ENCODE measurements around the gene DYNLT4.
"Not testable (repeated sequence)": the region's sequence is repeated elsewhere in the genome, so short reads cannot be mapped to it uniquely, and the experiment has no call there.

Gene DYNLT4

DNA sequence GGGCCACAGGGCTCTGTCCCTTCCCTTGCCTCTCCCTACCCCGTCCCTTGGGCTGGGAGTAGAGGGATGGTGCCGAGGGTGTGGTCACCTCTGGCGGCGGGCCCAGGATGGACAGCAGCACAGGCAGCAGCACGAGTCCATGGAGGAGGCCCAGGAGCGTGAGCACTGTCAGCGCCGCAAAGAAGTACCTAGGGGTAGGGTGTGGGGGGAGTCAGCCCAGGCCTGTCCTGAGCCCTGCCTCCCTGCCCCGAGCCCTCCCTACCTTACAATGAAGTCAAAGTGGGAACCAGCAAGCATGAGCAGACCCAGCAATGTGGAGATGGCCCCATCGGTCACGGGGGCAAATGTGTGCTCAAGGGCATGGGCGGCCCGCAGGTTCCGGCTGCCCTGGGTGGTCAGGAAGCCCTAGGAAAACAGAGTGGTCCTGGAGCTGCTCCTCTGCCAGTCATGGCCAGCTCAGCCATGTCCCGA lies 15.9 kb upstream of the DYNLT4 start:
- DNase-seq (ENCODE audit: insufficient read length, low spot score): no peak

DNA sequence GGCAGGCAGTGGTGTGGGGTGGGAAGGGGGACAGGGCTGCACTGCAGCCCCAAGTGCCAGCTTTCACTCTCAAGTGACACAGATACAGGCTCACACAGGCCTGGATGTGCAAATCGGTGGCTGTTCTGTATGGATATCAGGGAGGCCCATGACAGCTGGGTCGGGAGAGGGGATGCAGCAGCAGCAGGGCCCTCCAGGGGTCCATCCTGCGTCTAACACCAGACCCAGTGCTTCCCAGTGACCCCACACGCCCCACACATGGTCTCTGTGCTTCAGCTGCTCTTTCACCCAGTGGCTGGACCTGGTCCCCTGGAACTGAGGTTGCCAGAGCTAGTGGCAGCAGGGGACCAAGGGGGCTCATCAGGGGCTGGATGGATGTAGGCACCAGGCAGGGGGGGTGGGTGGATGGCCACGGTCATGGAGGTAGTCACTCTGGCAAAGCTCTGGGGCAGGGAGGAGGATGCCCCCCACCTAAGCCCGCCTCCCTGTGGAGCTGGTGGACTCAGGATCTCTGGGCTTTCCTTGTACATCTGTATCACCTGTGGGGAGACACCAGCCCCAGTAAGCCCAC lies 15.1 kb upstream of the DYNLT4 start:
- TF ChIP-seq POLR2A (IDR thresholded peaks at IDR 0.05; ENCODE audit: low read depth, low read length): no peak
- FAIRE-seq: no peak
- no peak for DNase-seq (ENCODE audit: insufficient read length, low spot score)

More for the DNA sequence above, 15.9 kb upstream of the DYNLT4 start:
- no peak for TF ChIP-seq POLR2A (IDR thresholded peaks at IDR 0.05; ENCODE audit: low read depth, low read length)
- no peak for FAIRE-seq

DNA sequence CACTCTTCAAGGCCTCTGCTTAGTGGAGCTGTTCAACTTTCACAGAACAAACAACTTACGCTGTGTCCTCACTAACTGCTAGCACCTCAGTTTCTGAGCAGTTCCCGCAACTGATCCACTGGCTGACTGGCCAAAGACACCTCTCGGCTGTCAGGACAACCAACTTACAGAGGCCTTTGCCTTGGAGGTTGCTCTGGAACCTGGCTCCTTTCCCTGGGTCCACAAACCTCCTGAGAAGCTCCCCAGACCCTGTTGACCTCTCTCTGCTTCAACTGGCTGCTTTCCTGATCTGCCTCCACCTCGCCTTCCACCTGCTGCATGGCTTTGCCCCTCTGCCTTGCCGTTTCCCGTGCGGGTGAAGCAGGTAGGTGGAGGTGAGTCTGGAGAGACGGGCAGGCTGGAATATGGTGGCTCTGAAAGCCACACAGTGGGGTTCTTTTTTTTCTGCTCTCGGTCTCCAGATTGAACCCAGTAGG lies 14.1 kb upstream of the DYNLT4 start:
- DNase-seq (ENCODE audit: insufficient read length, low spot score): no peak
- TF ChIP-seq POLR2A (IDR thresholded peaks at IDR 0.05; ENCODE audit: low read depth, low read length): no peak
- FAIRE-seq: no peak

DNA sequence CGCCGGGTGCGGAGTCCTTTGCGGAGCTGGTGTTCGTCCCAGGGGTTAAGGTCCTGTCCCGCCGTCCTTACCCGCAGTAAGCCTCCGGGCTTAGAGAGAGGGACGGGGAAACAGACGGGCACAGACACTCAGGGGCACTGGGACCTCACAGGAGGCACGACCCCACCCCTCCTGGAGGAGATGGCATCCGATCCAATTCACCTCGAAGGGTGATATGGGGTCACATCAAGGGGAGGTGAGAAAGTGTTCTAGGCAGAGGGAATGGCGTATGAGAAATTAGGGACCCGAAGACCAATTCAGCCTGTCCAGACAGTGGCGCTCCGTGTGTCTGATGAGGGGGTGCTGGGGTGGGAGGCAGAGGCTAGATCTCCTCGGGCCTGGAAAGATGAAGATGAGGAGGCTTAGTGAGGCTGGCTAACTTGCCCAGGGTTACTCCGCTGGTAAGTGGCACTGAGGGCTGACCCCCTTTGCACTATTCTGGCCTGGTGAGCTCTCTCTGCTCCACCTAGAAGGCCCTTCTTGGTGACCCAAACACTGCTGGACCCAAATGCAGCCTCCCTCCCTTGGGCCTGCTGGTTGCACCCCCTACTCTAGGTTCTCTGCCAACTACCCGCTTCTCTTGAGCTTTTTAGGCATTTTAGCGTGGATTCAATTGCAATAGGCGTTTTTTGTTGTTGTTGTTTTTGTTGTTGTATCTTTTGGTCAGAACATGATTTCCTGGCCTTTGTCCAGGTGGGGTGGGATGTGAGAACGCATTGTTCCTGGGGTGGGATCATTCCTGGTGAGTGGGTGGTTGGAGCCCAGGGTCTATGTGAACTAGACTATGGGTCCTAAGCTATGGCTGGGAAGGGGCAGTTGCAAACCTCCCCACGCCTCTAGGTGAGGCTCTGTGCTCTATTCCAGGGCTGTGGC lies 13.4 kb upstream of the DYNLT4 start:
- FAIRE-seq (no peak), DNase-seq (ENCODE audit: insufficient read length, low spot score) (no peak)
- no peak for TF ChIP-seq POLR2A (IDR thresholded peaks at IDR 0.05; ENCODE audit: low read depth, low read length)

DNA sequence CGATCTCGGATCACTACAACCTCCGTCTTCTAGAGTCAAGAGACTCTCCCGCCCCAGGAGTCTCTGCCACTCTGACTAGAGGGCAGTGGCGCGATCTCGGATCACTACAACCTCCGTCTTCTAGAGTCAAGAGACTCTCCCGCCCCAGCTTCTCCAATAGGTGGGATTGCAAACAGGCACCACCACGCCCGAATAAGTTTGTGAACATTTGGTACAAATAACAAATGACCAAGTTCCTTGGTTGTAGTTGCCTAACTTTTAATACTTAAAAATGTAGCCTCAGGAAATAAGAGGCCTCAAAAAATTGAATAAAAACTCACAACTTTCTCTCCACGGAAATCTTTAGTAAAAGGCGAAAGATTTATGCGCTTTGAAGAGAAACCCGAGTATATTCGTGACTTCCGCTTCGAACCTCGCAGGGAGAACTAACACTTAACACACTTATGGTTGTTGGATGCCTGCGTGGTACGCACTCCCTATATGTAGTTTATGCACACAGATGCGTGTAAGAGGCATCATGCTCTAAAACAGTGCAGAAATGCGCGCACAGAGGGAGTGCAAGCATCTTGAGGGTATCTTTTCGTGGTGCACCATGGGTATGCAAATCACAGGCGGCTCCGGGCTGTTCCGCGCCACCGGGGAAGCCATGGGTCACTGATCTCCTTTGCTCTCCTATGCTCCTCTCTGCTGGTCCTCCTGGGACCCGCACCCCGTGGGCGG lies 12.6 kb upstream of the DYNLT4 start:
- peak; percentile 76 for FAIRE-seq
- peak; percentile 85 for TF ChIP-seq POLR2A (IDR thresholded peaks at IDR 0.05; ENCODE audit: low read depth, low read length)
- DNase-seq (ENCODE audit: insufficient read length, low spot score): peak; percentile 82

DNA sequence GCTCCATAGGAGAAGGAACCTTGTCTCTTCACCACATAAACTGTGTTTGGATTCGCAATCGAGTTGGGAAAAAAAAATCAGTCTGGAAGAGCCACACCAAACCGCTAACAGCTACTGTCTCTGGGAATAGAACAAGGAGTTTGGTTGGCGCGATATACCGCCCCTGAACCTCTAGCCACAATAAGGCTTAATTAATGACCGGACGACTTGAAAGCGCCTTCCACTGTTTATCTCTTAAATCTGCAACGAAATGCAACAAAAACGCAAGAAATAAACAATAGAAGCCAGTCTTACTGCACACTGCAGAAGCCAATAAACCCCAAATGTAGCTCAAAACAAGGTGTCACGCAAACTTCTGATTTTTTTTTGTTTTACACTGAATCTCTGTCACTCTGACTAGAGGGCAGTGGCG lies 12.1 kb upstream of the DYNLT4 start:
- DNase-seq (ENCODE audit: insufficient read length, low spot score) (no peak), FAIRE-seq (no peak)
- TF ChIP-seq POLR2A (IDR thresholded peaks at IDR 0.05; ENCODE audit: low read depth, low read length): no peak

DNA sequence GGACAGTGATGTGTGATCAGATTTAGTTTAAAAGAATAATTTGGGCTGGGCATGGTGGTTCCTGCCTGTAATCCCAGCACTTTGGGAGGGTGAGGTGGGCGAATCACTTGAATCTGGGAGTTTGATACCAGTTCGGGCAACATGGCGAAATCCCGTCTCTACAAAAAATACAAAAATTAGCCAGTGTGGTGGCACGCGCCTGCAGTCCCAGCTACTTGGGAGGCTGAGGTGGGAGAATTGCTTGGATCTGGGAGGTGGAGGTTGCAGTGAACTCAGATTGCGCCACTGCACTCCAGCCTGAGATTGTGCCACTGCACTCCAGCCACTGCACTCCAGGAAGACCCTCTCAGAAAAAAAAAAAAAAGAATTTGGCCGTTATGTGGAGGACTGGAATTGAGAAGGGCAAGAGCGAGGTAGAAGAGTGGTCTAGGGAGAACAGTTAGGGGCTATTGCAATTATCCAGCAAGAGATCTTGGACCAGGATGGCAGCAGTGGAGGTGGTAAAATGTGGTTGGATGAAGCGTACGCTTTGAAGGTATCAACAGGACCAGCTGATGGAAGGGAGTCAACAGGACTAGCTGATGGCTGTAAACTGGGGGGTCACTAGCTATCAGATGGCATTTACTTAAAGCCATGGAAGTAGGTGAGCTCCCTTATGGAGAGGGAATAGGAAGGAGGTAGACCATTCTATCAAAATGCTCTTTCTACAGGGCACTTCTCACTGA lies 10.8 kb upstream of the DYNLT4 start:
- FAIRE-seq (no peak), DNase-seq (ENCODE audit: insufficient read length, low spot score) (no peak)
- no peak for TF ChIP-seq POLR2A (IDR thresholded peaks at IDR 0.05; ENCODE audit: low read depth, low read length)

DNA sequence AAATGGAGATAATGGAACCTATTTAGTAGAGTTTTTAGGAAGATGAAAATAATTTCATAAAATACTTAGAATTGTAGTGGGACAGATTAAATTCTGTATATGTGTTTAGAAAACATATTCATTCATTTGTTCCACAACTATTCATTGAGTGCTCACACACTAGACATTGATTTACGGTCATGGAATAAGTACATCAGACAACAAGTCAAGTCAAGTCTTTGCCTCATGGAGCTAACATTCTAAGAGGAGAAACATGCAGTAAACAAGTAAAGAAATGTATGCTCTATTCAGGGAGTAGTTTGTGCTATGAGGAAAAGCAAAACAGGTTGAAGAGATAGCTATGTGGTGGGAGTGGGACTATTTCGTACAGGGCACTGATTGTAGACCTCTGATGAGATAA lies 10.2 kb upstream of the DYNLT4 start:
- no peak for FAIRE-seq
- no peak for TF ChIP-seq POLR2A (IDR thresholded peaks at IDR 0.05; ENCODE audit: low read depth, low read length)
- DNase-seq (ENCODE audit: insufficient read length, low spot score): no peak

DNA sequence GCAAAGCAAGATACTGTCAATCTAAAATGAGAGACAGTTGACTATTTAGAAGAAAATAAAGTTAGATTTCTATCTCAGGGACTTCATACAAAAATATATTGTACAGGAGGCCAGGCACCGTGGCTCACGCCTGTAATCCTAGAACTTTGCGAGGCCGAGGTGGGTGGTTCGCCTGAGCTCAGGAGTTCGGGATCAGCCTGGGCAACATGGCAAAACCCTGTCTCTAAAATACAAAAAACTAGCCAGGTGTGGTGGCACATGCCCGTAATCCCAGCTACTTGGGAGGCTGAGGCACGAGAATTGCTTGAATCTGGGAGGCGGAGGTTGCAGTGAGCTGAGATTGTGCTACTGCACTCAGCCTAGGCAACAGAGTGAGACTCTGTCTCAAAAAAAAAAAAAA lies 8.8 kb upstream of the DYNLT4 start:
- FAIRE-seq; DNase-seq (ENCODE audit: insufficient read length, low spot score): not testable (repeated sequence)

DNA sequence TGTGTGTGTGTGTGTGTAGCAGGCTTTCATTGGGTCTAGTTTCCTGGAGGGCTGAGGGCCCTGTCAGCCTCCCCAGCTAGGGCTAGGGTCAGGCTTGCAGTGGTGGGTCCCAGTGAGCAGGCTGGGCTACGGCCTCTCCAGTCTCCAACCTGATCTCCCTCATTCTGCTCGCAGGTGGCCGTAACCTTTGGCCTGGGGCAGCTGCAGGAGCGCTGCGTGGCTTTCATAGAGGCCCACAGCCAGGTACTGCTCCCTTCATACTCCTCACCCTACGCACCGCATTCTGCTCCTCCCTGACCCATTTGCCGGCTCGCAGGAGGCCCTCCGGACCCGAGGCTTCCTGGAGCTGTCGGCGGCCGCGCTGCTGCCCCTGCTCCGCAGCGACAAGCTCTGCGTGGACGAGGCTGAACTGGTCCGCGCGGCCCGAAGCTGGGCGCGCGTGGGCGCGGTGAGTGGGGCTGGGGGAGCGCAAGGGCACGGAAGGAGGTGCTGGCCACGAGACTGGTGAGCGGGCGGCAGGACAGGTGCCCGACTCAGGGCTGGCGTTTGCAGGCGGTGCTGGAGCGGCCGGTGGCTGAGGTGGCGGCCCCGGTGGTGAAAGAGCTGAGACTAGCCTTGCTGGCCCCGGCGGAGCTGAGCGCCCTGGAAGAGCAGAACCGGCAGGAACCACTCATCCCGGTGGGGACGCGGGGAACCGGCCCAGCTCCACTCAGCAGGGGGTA lies 5.8 kb upstream of the DYNLT4 start:
- no peak for FAIRE-seq
- no peak for TF ChIP-seq POLR2A (IDR thresholded peaks at IDR 0.05; ENCODE audit: low read depth, low read length)

DNA sequence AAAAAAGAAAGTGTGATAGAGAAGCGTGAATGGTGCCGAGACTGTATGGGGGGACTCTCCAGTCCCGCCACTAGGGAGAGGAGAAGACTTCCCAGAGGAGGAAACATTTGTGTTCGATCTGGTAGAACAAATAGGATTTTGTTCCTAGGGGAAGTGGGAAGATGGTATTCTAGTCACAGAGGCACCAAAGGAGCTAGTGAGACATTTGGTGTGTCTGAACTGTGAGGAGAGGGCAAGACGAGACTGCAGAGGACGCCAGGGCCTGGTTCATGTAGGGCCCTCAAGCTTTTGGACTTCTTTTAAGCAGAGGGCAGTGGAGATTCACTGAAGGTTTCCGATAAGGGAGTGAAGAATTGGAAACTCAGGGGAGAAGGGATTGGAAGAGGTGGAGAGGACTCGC lies 4.1 kb upstream of the DYNLT4 start:
- no peak for FAIRE-seq
- no peak for DNase-seq (ENCODE audit: insufficient read length, low spot score)
- no peak for TF ChIP-seq POLR2A (IDR thresholded peaks at IDR 0.05; ENCODE audit: low read depth, low read length)

More for the DNA sequence above, 5.8 kb upstream of the DYNLT4 start:
- no peak for DNase-seq (ENCODE audit: insufficient read length, low spot score)

DNA sequence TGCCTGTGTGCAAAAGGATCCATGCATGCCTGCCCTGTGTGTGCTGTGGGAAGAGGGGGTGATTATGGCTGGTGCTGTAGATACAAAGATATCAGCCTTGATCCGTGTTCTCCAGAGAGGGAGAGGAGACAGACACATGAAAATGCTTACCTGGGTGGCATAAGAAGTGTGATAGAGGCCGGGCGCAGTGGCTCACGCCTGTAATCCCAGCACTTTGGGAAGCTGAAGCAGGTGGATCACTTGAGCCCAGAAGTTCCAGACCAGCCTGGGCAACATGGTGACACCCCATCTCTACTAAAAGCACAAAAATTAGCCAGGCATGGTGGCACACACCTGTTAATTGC lies 3.6 kb upstream of the DYNLT4 start:
- DNase-seq (ENCODE audit: insufficient read length, low spot score); FAIRE-seq: not testable (repeated sequence)

DNA sequence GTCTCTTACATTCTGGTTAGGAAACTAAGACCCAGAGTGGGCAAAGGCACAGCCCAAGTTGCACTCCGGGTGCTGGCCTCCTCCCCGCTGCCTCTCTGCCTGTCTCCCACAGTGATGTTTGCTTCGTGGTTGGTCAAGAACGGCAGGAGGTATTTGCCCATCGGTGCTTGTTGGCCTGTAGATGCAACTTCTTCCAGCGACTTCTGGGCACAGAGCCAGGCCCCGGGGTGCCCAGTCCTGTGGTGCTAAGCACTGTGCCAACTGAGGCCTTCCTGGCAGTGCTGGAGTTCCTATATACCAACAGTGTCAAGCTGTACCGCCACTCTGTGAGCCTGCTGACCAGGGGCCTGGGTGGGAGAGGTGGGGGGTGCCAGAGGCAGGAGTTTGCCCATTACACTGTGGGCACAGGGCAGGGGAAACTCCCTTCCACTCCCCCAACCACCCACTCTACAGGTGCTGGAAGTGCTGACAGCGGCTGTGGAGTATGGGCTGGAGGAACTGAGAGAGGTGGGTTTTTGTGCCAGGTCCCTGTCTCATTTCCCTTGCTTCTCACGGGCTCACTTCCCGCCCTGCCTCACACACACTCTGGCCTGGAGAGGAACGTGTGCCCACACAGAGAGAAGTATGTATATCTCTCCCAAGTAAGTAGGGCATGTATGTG lies 3.1 kb upstream of the DYNLT4 start:
- no peak for TF ChIP-seq POLR2A (IDR thresholded peaks at IDR 0.05; ENCODE audit: low read depth, low read length)
- no peak for DNase-seq (ENCODE audit: insufficient read length, low spot score)
- peak; percentile 36 for FAIRE-seq
